Fibroblast of skin of left biceps (primary cell): ENCODE measurements around the gene PRDM16.

Experiments
- DNase-seq, 2 experiments: peaks; one replicate each; pipeline ENCODE4 v3.0.0-alpha.2; 2013; ENCODE audit warnings: low read depth in 2 of 2

The PRDM16 gene

DNA sequence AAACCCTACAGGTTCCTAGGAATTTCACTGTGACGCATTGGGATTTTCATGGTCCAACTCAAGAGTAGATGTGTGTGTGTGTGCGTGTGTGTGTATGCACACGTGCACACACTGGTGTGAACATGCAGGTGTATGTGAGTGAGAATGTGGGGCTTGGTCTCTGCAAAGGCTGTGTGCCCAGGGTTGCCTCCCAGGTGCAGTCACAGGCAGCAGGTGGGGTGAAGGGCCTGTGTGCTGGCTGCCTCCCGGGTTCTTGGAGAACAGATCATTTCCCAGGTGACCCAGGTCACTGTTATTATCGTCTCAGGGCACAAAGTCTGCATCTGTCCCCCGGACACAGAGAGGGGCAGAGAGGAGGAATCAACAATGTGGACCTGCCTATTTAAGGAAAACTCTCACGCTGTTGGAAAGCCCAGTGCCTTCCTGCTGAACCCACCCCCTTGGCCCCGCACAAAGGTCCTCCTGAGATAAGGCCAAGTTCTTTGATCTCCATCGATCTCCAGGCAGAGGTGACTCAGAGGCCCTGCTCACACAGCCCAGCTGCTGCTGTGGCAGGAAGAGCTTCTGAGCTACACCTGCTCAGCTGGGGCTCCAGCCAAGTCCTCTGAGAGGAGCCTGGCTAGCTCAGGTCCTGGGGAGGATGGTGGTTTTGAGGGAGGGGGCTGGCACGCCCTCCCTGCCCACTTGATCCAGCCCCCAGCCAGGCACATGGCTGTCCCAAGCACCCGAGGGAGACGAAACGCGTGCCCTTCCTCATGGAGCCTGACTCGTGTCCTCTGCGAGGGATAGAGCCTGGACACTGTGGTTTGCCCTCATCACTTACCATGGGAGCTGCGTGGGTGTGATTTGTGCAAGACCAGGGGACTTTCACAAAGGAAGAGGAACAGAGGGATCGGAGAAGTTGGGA lies 251.5 kb downstream of the PRDM16 start:
- no peak for DNase-seq

- peak in 1 of 2 experiments; percentile 20 for DNase-seq
Observed at GRCh38 chr1:3321559-3322449, 252.8 kb downstream of the PRDM16 start.

DNA sequence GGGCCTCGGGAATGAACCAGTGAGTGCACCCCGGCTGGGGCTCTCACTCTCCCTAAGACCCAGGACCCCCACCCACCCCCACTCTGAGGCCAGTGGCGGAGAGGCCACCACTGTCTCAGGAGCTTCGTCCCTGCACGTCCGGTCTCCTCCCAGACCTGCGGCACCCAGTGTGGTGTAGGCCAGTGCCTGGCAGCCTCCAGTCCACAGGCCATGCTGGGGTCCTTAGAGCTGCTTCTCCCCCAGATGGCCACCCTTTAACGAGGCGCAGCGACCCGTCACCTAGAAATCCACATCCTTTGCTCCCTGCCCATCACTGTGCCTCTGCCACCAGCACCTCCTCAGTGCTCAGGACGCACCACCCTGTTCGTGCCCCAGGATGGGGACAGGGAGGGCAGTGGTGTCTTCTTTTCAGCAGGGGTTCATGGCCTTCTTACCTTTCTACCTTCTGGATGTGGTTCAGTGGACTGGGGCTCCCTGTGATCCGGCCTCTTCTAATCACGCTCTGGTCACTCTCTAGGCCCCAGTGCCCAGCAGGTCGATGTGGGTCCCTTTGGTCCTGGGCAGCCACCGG lies 253.5 kb downstream of the PRDM16 start:
- DNase-seq, result no peak

- DNase-seq, result no peak
Observed at GRCh38 chr1:3323021-3323795, 254.2 kb downstream of the PRDM16 start.

- no peak for DNase-seq
Observed at GRCh38 chr1:3323796-3324703, 255.0 kb downstream of the PRDM16 start.

DNA sequence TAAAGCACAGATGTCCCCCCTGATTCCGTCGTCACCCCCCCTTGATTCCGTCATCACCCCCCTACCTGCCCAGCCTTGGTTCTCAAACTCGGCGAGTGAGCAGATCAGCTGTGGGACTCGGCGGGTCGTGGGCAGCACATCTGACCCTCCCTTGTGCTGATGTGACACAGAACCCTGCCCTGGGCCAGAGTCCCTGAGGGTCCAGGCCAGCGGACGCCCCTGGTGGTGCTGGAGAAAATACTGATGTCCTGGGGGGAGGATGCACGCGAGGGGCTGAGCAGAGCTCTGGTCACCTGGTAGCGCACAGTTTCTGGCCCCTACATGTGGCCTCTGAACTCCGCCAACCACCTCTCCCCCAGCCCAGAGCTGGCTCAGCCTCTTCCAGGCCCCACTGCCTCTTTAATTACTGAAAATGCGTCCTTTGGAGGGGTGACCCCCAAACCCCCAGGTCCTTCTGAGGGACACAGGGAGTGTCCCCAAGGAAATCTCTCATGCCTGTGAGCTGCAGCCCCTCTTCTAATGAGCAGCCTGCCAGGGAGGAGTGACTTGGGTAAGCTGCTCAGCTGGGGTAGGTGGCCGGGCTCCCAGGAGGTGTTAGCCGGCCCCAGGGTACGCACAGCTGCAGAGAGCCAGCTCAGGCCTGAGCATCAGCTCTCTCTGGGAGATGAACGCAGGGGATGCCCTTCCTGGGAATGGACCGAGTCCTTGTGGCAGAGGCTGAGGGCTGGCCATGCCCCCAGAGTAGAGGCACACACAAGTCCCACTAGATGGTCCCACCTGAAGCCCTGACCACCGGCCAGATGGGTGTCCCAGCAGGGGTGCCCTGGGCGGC lies 255.9 kb downstream of the PRDM16 start:
- DNase-seq, result no peak

DNA sequence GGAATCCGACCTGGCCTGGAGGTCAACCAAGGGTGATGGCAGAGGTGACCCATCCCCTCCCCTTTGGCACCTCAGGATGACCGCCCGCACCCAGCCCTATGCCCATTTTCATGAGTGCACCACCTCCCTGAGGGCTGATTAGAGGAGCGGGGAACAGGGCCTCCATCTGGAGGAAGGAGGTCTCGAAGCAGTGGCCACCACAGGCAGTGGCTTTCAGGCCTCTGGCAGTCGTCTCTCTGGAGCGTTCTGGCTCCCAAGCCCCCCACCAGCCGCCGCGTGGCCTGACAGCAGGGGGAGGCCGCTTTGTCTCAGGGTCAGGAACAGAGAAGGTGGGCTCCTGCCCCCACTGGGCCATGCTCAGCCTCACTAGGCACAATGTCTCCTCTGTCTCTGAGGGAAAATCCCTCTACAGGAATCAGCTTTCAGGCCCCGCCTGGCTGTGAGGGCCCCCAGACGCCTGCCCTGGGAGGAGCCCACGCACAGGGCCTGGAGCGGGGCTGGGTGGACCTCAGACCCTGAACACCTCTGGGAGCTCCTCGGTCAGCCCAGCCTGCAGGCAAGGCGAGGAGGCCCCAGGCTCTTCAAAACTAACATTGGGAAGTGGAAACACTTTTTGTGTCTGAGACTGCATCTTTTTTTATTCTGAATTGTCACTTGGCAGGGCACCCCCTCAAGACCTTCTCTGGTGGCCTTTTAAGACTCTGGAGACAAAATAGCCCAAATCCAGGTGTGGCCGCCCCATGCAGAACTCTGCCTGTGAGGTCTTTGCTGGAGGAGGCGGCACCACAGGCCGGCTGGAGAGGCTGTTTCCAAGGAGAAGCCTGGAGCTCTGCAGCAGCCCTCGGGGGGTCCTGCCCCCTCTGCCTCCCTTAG lies 257.7 kb downstream of the PRDM16 start:
- DNase-seq, result no peak

DNA sequence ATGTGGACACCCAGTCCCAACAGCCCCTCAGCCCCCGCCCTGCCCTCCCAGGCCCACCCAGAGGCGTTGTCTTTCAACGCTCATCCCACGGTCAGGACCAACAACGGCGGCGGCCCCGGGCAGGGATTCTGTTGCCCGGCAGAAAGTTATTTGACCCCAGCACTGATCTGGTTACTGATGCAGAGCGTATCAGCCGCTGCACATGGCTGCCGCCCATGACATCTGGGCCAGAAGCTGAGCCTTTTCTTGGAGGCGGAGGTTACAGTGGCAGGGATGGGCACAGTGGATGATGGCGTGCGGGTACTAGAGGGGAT lies 258.3 kb downstream of the PRDM16 start:
- DNase-seq, result no peak

DNA sequence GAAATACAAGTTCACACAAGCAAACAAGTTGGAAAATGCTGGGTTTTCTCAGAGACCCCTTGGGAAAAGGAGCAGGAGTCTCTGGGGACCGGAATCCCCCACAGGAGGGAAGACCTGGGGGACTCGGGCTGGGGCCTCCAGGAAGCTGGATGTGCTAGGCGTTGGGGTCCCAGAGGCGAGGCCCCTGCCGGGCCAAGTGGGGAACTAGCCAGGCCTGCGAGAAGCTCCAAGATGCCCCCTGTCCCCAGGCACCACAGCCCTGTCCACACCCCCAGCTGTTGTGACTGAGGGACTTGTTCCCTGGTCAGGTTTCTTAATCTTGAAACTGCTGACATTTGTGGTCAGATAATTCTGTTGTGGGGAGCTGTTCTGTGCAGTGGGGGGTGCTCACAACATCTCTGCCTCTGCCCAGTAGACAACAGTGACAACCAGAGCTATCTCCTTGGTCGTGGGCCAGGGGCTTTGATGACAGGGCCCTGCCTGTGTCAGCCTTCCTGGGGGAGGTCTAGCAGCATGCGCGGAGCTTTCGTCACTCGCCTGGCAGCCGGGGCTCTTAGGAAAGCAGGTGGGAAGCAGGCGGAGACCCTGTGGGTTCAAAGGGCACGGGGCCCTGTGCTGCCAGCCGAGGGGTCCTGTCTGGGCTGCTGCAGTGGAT lies 259.1 kb downstream of the PRDM16 start:
- DNase-seq, result no peak

DNA sequence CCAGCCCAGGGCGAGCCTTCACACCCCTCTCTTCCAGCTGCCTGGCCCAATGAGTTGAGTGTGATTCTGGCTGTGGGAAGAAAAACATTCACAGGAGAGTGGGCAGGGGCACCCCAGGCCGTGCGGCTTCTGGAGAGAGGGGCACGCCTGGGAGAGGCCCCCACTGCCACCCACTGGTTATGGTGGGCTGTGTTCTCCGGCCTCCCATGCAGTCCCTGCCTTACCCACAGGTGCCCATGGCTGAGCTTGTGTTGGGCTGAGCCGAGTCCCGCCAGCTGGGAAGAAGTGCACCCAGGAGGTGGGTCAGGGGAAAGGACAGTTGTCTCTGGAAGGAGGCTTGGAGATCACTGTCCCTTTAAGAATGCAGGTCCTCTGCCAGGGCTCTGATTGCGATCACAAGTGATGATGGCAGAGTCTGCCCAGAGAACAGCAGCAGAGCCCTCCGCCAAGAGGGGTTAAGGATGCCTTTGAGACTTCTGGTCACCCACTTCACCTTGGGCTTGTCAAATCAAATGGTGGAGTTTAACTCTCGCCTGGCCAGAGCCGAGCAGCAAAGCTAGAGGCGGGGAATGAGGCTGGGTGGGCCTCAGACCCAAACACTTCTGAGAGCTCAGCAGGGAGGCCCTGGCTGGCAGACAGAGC lies 260.8 kb downstream of the PRDM16 start:
- DNase-seq, result no peak

DNA sequence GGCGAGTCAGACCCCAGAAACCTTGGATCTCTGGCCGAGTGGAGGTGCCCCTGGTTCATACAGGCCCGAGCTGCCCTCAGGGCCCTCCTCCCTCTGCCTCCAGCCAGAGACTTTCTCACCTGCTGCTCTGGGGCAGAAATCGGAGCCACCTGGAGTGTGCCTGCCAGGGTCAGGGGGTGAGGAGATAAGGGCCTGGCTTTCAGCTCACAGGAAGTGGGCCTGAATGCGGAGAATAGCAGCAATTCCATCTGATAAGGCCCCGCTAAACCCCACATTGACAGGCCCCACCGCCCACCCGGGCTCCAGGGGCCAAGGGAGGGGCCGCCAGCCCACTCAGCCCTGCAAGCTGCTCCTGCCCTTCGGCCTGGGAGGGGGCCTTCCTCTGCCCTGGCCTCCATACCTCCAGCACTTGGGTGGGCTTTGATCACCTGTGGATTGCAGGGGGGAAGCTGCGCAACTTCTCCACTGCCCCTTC lies 261.8 kb downstream of the PRDM16 start:
- no peak for DNase-seq

DNA sequence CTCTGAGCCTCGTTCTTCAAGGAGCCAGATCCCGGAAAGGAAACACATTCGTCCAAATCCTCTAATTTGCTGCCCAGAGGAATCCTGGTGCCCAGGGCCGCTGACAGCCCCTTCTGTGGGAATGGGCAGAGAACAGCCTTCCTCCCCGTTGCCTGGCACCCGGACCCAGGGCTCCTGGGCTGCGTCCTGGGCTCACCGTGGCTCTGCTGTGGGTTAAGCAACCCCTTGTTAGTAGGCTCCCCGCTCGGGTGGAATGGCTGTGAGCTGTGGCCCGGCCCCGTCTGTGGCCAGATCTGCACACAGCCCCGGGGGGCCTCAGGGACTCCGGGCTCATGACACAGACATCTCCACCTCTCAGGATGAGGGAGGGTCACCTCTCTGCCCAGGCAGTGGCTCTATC lies 262.6 kb downstream of the PRDM16 start:
- no peak for DNase-seq

- DNase-seq, result no peak
Observed at GRCh38 chr1:3332043-3332442, 263.0 kb downstream of the PRDM16 start.

DNA sequence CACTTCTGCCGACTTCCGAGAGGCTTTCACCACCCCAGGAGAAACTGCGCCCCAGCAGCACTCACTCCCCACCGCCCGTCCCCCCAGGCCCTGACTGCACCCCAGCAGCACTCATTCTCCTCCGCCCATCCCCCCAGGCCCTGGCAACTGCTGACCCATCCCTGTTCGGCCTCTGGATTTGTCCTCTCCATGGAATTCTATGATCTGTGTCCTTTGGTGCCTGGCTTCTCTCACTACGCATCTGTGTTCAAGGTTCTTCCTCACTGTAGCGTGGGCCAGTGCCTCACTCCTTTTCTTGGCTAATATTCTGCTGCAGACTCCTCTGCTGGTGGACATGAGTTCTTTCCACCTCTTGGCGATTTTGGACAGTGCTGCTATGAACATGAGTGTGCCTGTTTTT lies 263.7 kb downstream of the PRDM16 start:
- DNase-seq, result no peak

DNA sequence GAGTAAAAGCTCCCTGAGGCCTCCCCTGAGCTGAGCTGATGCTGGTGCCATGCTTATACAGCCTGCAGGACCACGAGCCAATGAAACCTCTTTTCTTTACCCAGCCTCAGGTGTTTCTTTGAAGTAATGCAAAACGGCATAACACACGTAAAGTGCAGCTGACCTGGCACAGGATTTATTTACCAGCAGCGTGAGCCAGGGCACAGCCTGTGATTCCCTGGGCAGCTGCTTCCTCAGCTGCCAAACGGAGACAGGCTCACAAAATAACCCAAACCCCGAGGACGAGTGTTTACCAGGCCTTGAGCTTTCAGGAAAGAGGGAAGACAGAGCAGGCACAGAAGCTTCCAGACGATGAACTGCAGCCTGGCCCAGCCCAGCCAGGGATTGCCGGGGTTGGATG lies 264.9 kb downstream of the PRDM16 start:
- no peak for DNase-seq

GRCh38 chr1:3334366-3334765 lies 265.4 kb downstream of the PRDM16 start:
- DNase-seq, result no peak

GRCh38 chr1:3335754-3336640 lies 267.0 kb downstream of the PRDM16 start:
- no peak for DNase-seq
